Breast epithelium (tissue), 4 donors: ENCODE results near the gene DENND1C. TPM values are rescaled to one million over a fixed set of nuclear protein-coding genes. Genes with fewer than 3 reads are reported as not detected.

ENCODE experiments used
- DNase-seq, 2 donors: peaks; one replicate each; pipeline ENCODE4 v3.0.0-alpha.2; 2019; ENCODE audit warnings: low spot score in 2 of 2
- H3K27ac ChIP-seq, 2 donors: fragments of 200-600 bp; sonication (generic) in 1 of 2; one replicate each; pipeline ENCODE4 v1.5.1; 2016 to 2019; ENCODE audit warnings: mild to moderate bottlenecking in 1 of 2
- H3K27me3 ChIP-seq, 2 donors: fragments of 200-600 bp; sonication (generic) in 1 of 2; one replicate each; pipeline versions ENCODE4 v1.5.1 to v1.6.0; 2017 to 2019; ENCODE audit warnings: control low read depth in 1 of 2, mild to moderate bottlenecking in 1 of 2
- H3K36me3 ChIP-seq: fragments of 200-600 bp; one replicate; pipeline ENCODE4 v1.5.1; 2019
- H3K4me1 ChIP-seq, 2 donors: fragments of 200-600 bp; sonication (generic); one replicate each; pipeline ENCODE4 v1.5.1; 2016 to 2019; ENCODE audit warnings: control low read depth in 1 of 2
- H3K4me3 ChIP-seq, 3 donors: fragments of 200-600 bp; sonication (generic); 1 replicate in 2 of 3; 2 replicates in 1 of 3; pipeline ENCODE4 v1.5.1; 2016 to 2019; ENCODE audit warnings: mild to moderate bottlenecking in 3 of 3, moderate library complexity in 2 of 3
- H3K9me3 ChIP-seq, 2 donors: fragments of 200-600 bp; sonication (generic) in 1 of 2; one replicate each; pipeline ENCODE4 v1.5.1; 2016 to 2019; ENCODE audit warnings: control low read depth in 1 of 2
- CTCF ChIP-seq, 3 donors: fragments of 450-650 bp; IDR thresholded peaks; one replicate each; pipeline ENCODE4 v1.5.1; 2016 to 2017; ENCODE audit warnings: antibody characterized with exemption in 3 of 3, mild to moderate bottlenecking in 3 of 3, moderate library complexity in 3 of 3
- POLR2A ChIP-seq: fragments of 450-650 bp; IDR thresholded peaks from one replicate; pipeline ENCODE4 v1.6.1; 2016; ENCODE audit warnings: antibody characterized with exemption, mild to moderate bottlenecking, moderate library complexity
- POLR2AphosphoS5 ChIP-seq, 3 donors: sonication (generic); formaldehyde crosslinking; IDR thresholded peaks; one replicate each; pipeline ENCODE4 v1.6.1; 2017; ENCODE audit warnings: antibody characterized with exemption in 3 of 3
- intact Hi-C: fragments of 100-400 bp; cut with DNase I; formaldehyde crosslinking; loops from one replicate; pipeline ENCODE4 v1.15.1; 2023; ENCODE audit warnings: low total_unique reads
- total RNA-seq, 3 donors: library from RNA; depleted of rRNA; stranded (reverse); fragments of >200 nt; gene quantifications; one replicate each; pipeline ENCODE4 v1.1.0, GENCODE V29; 2016

DENND1C gene
- total RNA-seq, 3 donors from 2014 or later = 1.3 to 3.2 (median 2.5) TPM

- TF ChIP-seq POLR2A (no peak), POLR2AphosphoS5 (IDR thresholded peaks at IDR 0.05) (no peak), CTCF (IDR thresholded peaks at IDR 0.05) (no peak)
- no peaks in the 10 kb centered on the region for H3K4me1 ChIP-seq
- intact Hi-C loops = no loop called here
- peaks cover 10 to 12% of the 10 kb centered on the region in 2 donors for H3K9me3 ChIP-seq
- DNase-seq = no peak
- H3K27ac ChIP-seq = no peak overlapping the region
- H3K4me3 ChIP-seq = no peak overlapping the region
- peaks cover 12% of the 10 kb centered on the region for H3K36me3 ChIP-seq
- no peaks in the 10 kb centered on the region for H3K27me3 ChIP-seq
These were observed 31.4 kb downstream of the DENND1C start for GRCh38 chr19:6450166-6450565.

GRCh38 chr19:6448045-6448444, 33.5 kb downstream of the DENND1C start:
- Histone ChIP-seq H3K36me3 (no peaks in the 10 kb centered on the region), H3K27me3 (no peaks in the 10 kb centered on the region), H3K4me1 (no peaks in the 10 kb centered on the region), H3K4me3 (no peak overlapping the region), H3K9me3 (no peaks in the 10 kb centered on the region), H3K27ac (no peak overlapping the region)
- intact Hi-C loops = no loop called here
- TF ChIP-seq POLR2AphosphoS5 (IDR thresholded peaks at IDR 0.05) (no peak), CTCF (IDR thresholded peaks at IDR 0.05) (no peak), POLR2A (no peak)
- DNase-seq = no peak

GRCh38 chr19:6446452-6446851, 35.1 kb downstream of the DENND1C start:
- Histone ChIP-seq H3K4me3 (no peak overlapping the region), H3K27ac (no peak overlapping the region), H3K9me3 (no peaks in the 10 kb centered on the region), H3K4me1 (no peaks in the 10 kb centered on the region), H3K36me3 (no peaks in the 10 kb centered on the region), H3K27me3 (no peaks in the 10 kb centered on the region)
- no peak for DNase-seq
- intact Hi-C loops = no loop called here
- no peak for TF ChIP-seq CTCF (IDR thresholded peaks at IDR 0.05)
- no peak for TF ChIP-seq POLR2A
- no peak for TF ChIP-seq POLR2AphosphoS5 (IDR thresholded peaks at IDR 0.05)

- DNase-seq = no peak
- intact Hi-C loops = no loop called here
- Histone ChIP-seq H3K27me3 (no peaks in the 10 kb centered on the region), H3K36me3 (no peaks in the 10 kb centered on the region), H3K4me3 (no peak overlapping the region), H3K9me3 (no peaks in the 10 kb centered on the region), H3K4me1 (no peaks in the 10 kb centered on the region), H3K27ac (no peak overlapping the region)
- TF ChIP-seq POLR2A = no peak
- no peak for TF ChIP-seq POLR2AphosphoS5 (IDR thresholded peaks at IDR 0.05)
- no peak for TF ChIP-seq CTCF (IDR thresholded peaks at IDR 0.05)
These were observed 37.6 kb downstream of the DENND1C start for GRCh38 chr19:6443986-6444385.

GRCh38 chr19:6442087-6442688, 39.4 kb downstream of the DENND1C start:
- H3K9me3 ChIP-seq = no peaks in the 10 kb centered on the region
- TF ChIP-seq CTCF (IDR thresholded peaks at IDR 0.05) (no peak), POLR2A (no peak), POLR2AphosphoS5 (IDR thresholded peaks at IDR 0.05) (no peak)
- H3K36me3 ChIP-seq = no peaks in the 10 kb centered on the region
- H3K27me3 ChIP-seq = no peaks in the 10 kb centered on the region
- H3K27ac ChIP-seq = no peak overlapping the region
- no peaks in the 10 kb centered on the region for H3K4me1 ChIP-seq
- intact Hi-C loops = no loop called here
- H3K4me3 ChIP-seq = no peak overlapping the region
- DNase-seq = no peak
